GM19240 (cell line): ENCODE measurements around the gene GLB1L.
"Not testable (repeated sequence)": the region's sequence is repeated elsewhere in the genome, so short reads cannot be mapped to it uniquely, and the experiment has no call there.

Source experiments
- DNase-seq: peaks from one replicate; pipeline ENCODE4 v3.0.0; 2011; ENCODE audit warnings: low spot score; ENCODE audit not compliant: insufficient read length

Gene GLB1L

DNA sequence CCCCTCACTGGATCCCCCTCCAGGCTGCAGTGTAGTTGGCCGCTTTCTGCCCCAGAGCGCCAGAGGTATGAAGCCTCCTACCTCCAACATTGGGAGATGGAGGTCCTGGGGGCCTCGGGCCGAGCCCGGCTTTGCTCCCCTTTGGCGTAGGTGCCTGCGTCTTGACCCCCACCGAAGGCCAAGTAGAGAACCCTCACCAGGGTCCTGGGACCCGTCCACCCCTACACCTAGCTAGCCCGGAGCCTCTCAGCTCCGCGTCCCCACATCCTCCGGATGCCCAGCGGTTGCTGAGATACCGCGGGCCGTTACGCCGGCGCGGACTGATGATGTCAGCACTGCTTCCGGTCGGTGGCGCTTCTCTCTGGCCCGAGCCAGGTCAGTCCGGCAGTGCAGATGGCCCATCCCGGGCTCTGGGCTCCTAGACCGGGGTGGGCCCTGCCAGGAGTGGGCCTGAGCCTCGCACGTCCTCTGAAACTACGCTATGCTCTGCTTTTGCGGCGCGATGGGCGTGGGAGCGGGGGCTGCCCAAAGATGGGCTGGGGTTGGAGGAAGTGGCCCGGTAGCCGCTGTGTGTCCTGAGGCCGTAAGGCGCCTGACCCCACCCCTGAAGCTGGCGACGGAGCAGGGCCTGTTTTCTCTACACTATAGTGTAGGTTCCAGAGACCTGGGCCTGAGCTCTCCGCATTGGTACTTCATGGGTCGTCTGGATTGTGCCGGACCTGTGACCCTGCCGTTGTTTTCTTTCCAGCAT, at the start of gene GLB1L, which contains the start of gene STK16:
Gene GLB1L (minus strand): TSS at position 297 of the 751 bp plus-strand sequence. CDS start 1,871 bp downstream, outside the sequence.
Gene STK16 (plus strand): TSS at position 332 of the 751 bp plus-strand sequence. CDS start 521 bp downstream, outside the sequence.
- peak; percentile 98 for DNase-seq

GRCh38 chr2:219294356-219295351, 49.4 kb upstream of the GLB1L start:
- peak; percentile 96 for DNase-seq

DNA sequence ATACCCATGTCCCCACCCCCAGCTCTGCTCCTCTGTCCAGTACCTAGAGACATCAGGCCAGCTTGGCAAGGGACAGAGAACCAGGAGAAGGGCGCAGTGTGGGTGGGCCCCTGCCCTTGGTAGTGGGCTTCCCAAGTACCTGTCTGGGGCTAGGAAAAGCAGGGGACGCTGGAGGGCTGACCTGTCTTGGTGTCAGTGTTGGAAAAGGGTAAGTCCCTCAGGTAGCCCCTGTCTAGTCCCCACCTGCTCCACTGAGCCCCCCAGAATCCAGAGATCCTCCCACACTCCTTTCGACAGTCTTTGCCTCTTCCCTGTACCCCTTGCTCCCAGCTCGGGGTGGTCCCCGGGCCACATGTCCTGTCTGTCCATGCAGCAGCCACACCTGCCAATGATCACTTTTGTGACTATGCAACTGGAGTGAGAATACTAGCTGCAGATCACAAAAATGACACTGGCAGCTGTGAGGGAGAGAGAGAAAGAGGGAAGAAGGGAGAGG, 48.5 kb upstream of the GLB1L start:
- no peak for DNase-seq

DNA sequence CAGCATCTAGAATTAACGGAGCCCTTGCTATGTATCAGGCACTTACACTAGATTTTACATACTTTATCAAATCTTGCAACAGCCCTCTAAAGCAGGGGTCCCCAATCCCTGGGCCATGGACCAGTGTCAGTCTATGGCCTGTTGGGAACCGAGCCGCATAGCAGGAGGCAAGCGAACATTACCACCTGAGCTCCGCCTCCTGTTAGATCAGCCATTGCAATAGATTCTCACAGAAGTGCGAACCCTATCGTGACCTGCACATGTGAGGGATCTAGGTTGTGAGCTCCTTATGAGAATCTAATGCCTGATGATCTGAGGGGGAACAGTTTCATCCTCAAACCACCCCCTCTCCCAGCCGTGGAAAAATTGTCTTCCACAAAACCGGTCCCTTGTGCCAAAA, 47.4 kb upstream of the GLB1L start:
- no peak for DNase-seq

- DNase-seq, result no peak
Observed at GRCh38 chr2:219291910-219292490, 46.8 kb upstream of the GLB1L start.

- DNase-seq, result no peak
Observed at GRCh38 chr2:219291394-219291793, 46.1 kb upstream of the GLB1L start.

DNA sequence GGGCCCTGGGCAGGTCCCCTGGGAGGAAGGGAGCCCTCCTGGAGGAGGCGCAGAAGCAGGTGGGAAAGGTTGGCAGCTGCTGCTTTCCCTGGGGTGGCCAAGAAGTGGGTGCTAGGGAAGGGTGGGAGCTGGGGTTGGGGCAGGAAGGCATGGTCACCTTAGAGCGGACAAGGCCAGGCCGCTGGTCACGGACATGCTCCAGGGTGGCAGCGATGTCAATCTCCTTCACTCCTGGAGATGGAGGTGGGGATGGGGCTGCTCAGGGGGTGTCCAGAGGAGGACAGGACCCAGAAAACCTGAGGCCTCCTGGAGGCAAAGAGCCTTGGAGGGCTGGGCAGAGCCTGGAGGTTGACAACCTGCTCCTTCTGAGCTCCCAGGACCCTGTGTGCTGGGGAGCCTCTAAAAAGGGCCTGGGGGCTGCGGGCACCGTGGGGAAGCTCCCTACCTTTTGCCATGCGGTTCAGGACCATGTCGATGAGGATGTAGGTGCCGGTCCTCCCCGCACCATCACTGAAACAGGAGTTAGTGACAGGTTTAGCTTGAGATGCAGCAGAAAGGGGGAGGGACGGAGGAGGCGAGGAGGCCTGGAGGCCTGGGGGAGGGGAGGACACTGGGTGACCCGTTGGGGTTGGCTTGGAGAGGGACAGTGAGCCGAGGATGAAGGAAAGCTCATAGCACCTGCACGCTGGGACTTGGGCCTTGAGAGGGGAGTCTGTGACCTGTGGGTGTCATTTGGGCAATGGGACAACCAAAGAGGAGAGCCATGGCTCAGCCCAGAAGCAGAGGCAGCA, 45.3 kb upstream of the GLB1L start:
- no peak for DNase-seq

- DNase-seq, result no peak
Observed at GRCh38 chr2:219289537-219290361, 44.5 kb upstream of the GLB1L start.

- no peak for DNase-seq
Observed at GRCh38 chr2:219289195-219289536, 43.9 kb upstream of the GLB1L start.

GRCh38 chr2:219287580-219288265, 42.5 kb upstream of the GLB1L start:
- DNase-seq, result no peak

DNA sequence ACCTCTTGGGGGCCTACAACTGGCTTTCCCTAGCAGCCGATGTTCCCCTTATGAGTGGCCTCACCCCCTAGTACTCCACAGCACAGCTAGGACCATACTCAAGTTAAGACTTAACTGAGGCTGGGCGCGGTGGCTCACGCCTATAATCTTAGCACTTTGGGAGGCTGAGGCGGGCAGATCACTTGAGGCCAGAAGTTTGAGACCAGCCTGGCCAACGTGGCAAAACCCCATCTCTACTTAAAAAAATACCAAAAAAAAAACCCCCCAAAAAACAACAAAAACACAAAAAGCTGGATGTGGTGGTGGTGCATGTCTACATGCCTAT, 41.8 kb upstream of the GLB1L start:
- not testable (repeated sequence) for DNase-seq

DNA sequence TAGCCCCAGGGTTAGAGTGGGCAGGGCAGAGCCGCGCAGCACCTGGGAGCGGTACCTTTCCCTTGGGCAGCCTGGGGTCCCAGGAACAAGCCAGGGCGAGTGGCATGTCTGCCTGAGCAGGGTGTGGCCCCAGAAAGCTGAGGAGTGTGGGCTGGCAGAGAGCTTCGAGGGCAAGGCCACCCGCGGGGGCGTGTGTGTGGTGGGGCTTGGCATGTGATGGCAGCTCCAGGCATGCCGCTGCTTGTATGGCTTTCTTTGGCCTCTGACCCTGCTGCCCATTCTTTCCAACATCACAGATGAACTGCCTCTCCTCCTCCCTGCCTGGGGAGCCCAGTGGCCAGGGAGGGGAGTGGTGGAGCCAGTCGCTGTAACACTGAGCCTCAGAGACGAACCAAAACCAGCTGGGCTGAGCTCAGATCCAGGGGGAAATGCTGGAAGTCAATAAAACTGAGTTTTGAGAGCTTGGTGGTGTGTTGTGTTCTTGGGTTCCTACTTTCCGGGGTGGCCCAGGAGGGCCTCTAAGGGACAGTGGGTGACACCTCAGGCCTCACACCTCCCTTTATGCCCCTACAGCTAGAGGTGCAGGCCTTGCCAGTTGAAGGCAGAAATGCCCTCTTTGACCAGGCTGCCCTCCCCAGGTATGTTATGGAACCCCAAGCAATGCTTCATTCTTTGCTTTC, 41.3 kb upstream of the GLB1L start:
- no peak for DNase-seq

GRCh38 chr2:219285894-219286425, 40.7 kb upstream of the GLB1L start:
- no peak for DNase-seq

GRCh38 chr2:219285373-219285735, 40.1 kb upstream of the GLB1L start:
- no peak for DNase-seq

DNA sequence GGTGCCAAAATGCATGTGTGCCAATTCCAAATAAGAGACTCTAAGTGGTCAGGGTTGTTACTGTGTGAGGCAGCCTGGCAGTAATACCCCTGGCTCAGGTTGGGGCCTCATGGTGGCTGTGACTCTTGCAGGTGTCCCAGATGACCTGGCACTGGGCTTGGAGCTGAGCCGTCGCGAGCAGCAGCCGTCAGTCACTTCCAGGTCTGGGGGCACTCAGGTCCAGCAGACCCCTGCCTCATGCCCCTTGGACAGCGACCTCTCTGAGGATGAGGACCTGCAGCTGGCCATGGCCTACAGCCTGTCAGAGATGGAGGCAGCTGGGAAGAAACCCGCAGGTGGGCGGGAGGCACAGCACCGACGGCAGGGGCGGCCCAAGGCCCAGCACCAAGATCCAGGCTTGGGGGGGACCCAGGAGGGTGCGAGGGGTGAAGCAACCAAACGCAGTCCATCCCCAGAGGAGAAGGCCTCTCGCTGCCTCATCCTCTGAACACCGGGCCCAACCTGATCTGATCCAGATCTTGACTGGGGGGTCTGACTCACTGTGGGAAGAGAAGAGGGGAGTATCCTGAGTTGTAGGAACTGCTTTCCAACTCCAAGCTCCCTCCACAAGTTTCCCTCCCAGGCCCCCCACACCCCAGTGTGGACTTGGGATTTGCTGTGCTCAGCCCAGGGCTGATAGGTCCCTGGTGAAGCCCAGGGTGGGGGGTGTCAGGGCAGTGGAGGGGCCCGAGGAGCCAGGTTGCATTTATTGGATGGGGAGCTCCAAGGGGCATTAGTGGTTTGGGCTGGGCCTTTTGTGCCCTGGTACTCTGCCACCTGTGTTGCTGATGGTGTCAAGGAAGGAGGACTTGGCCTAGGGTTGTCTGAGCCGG, 39.5 kb upstream of the GLB1L start:
- no peak for DNase-seq

DNA sequence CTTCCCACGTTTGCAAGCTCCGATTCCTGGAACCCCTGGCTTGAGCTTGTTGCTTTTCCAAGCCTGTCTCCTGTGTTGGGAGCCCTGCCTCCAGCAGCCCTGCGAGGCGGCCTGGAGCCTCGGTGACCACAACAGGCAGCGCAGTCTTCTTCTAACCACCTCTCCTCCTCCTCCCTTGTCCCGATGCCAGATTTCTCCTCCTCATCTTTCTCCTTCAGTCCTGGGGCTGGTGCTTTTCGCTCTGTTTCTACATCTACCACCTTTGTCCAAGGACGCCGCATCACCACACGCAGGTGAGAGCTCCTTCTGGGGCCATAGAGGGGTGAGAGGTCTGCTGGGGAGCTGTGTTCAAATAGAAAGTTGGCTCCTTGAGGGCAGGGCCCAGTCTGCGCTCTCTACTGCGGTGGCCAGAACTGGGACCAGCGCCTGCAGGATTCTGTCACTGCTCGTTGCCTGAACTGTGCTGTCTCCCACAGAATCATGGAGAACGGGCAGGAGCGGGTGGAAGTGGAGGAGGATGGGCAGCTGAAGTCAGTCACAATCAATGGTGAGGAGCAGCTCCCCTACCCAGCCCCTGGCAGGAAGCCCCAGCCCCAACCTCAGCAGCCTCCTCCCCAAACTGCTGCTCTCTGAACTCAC, 37.8 kb upstream of the GLB1L start:
- DNase-seq, result no peak

DNA sequence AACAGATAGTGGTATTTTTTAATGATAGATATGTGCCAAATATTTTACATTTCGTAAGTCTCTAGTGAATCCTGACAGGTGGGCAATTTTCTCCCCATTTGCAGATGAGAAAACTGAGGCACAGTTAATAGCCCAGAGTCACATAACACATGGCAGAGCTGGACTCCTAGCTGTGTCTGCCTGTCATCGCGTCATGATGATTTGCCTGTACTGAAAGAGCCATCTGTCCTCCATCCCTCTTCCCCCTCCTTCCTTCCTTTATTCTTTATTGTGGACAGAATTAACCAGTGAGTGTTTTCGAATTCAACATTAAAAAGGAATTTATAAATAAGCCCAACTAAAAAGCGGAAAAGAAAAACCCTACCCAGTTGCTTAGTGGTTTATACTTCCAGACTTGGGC, 37.1 kb upstream of the GLB1L start:
- no peak for DNase-seq
